Ishikawa (cell line): ENCODE measurements around the gene SCTR.

ENCODE experiments used
- CEBPB ChIP-seq: IDR thresholded peaks from 2 replicates; pipeline ENCODE4 v1.6.1; 2012
- CREB1 ChIP-seq: IDR thresholded peaks from 2 replicates; pipeline ENCODE4 v1.6.1; 2012; ENCODE audit warnings: low read depth
- EGR1 ChIP-seq: IDR thresholded peaks from 2 replicates; pipeline ENCODE4 v1.6.1; 2012
- EP300 ChIP-seq: IDR thresholded peaks from 2 replicates; pipeline ENCODE4 v1.6.1; 2012; ENCODE audit warnings: borderline replicate concordance
- FOXM1 ChIP-seq: IDR thresholded peaks from 2 replicates; pipeline ENCODE4 v1.6.1; 2012; ENCODE audit warnings: low read depth, borderline replicate concordance
- MAX ChIP-seq: IDR thresholded peaks from 2 replicates; pipeline ENCODE4 v1.6.1; 2012
- RAD21 ChIP-seq: IDR thresholded peaks from 2 replicates; pipeline ENCODE4 v1.6.1; 2012; ENCODE audit warnings: low read depth
- REST ChIP-seq: IDR thresholded peaks from 2 replicates; pipeline ENCODE4 v1.6.1; 2012; ENCODE audit warnings: low read depth, mild to moderate bottlenecking
- TAF1 ChIP-seq: IDR thresholded peaks from 2 replicates; pipeline ENCODE4 v1.6.1; 2012; ENCODE audit warnings: low read depth, mild to moderate bottlenecking
- TCF12 ChIP-seq: IDR thresholded peaks from 2 replicates; pipeline ENCODE4 v1.6.1; 2012; ENCODE audit warnings: low read depth
- TEAD4 ChIP-seq: IDR thresholded peaks from 2 replicates; pipeline ENCODE4 v1.6.1; 2012
- USF1 ChIP-seq: IDR thresholded peaks from 2 replicates; pipeline ENCODE4 v1.6.1; 2012
- YY1 ChIP-seq: IDR thresholded peaks from 2 replicates; pipeline ENCODE4 v1.6.1; 2012; ENCODE audit warnings: low read depth

DNA sequence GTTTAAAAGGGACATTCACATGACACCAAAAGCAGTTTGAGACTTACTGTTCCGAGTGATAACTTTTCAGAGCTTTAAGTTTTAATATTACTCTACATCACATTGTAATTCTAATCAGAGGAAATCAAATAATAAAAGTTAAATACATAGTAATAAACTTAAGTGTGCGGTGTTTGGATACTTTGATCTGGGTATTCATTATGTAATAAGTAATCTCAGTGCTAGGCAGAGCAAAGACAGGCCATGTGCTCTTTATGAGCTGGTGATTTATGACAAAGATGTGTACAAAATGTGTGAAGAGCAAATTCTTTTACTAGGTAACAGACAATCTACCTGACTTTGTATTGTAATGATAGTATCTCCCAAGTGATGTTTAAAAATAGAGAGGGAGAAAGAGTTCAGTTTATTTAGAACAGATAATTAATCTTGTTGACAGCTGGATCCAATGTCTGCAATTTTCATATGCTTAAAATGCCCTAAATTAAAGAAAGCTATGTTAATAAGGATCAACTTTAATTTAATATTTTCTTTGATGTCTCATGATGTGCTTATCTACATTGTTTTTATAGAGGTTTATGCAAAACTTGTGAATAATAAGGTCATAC is 24.3 kb upstream of the SCTR start:
- TF ChIP-seq REST (no peak), TAF1 (no peak), EGR1 (no peak), MAX (no peak), CEBPB (no peak), YY1 (no peak), FOXM1 (no peak), EP300 (no peak), CREB1 (no peak), RAD21 (no peak), TCF12 (no peak), USF1 (no peak), TEAD4 (no peak)
